MM.1S (cell line): ENCODE results near the gene CYB561A3.

ENCODE experiments used
- CTCF ChIP-seq: fragments of 300-600 bp; sonication (generic); IDR thresholded peaks from 2 replicates; pipeline ENCODE4 v1.5.1; 2016; ENCODE audit warnings: antibody characterized with exemption, low read length, mixed read lengths
- EZH2 ChIP-seq: fragments of 300-600 bp; sonication (generic); optimal IDR thresholded peaks from 2 replicates; pipeline ENCODE3; 2017; ENCODE audit warnings: low read depth, mild to moderate bottlenecking, antibody characterized with exemption, low read length, mixed read lengths
- EZH2phosphoT487 ChIP-seq: fragments of 300-600 bp; sonication (generic); IDR thresholded peaks from 2 replicates; pipeline ENCODE4 v1.6.1; 2018; ENCODE audit warnings: antibody characterized with exemption, low read length

GRCh38 chr11:61347916-61348461 is 13.7 kb downstream of the CYB561A3 start:
- TF ChIP-seq CTCF (no peak), EZH2phosphoT487 (no peak), EZH2 (no peak)
